Parathyroid adenoma (tissue), 2 donors: Measurements from ENCODE around the gene LSM3.

ENCODE experiments used
- H2AFZ ChIP-seq: fragments of 300-600 bp; sonication (generic); one replicate; pipeline ENCODE4 v1.7.0; 2017; ENCODE audit warnings: antibody characterized with exemption, mild to moderate bottlenecking
- H3K27ac ChIP-seq: fragments of 300-600 bp; sonication (generic); one replicate; pipeline ENCODE4 v1.7.0; 2017
- H3K27me3 ChIP-seq: fragments of 300-600 bp; sonication (generic); one replicate; pipeline ENCODE4 v1.7.0; 2017; ENCODE audit warnings: low read length; ENCODE audit not compliant: control insufficient read depth, insufficient read depth
- H3K36me3 ChIP-seq: fragments of 300-600 bp; sonication (generic); one replicate; pipeline ENCODE4 v1.7.0; 2017; ENCODE audit warnings: low read length; ENCODE audit not compliant: control insufficient read depth, insufficient read depth
- H3K4me1 ChIP-seq: fragments of 300-600 bp; sonication (generic); one replicate; pipeline ENCODE4 v1.7.0; 2017; ENCODE audit warnings: control low read depth
- H3K4me2 ChIP-seq: fragments of 300-600 bp; sonication (generic); one replicate; pipeline ENCODE4 v1.7.0; 2017; ENCODE audit warnings: low read length
- H3K4me3 ChIP-seq: fragments of 300-600 bp; sonication (generic); one replicate; pipeline ENCODE4 v1.7.0; 2017; ENCODE audit warnings: low read depth, low read length
- H3K79me2 ChIP-seq: fragments of 300-600 bp; sonication (generic); one replicate; pipeline ENCODE4 v1.7.0; 2017; ENCODE audit warnings: control low read depth
- H3K9ac ChIP-seq: fragments of 300-600 bp; sonication (generic); one replicate; pipeline ENCODE4 v1.7.0; 2017; ENCODE audit warnings: mild to moderate bottlenecking
- H3K9me3 ChIP-seq: fragments of 300-600 bp; sonication (generic); one replicate; pipeline ENCODE4 v1.7.0; 2017; ENCODE audit warnings: low read length; ENCODE audit not compliant: control insufficient read depth
- CTCF ChIP-seq: fragments of 300-600 bp; sonication (generic); IDR thresholded peaks from one replicate; pipeline ENCODE4 v1.7.0; 2017; ENCODE audit warnings: antibody characterized with exemption, mild to moderate bottlenecking
- donor health status: primary hyperparathyroidism.

The LSM3 gene

GRCh38 chr3:14218355-14218754, 39.7 kb downstream of the LSM3 start:
- Histone ChIP-seq H3K9ac (no peak overlapping the region), H3K9me3 (no peaks in the 10 kb centered on the region), H3K4me1 (no peaks in the 10 kb centered on the region), H3K4me2 (no peak overlapping the region), H3K4me3 (no peak overlapping the region), H3K36me3 (no peaks in the 10 kb centered on the region), H3K27me3 (no peaks in the 10 kb centered on the region), H3K79me2 (no peaks in the 10 kb centered on the region), H2AFZ (no peak overlapping the region), H3K27ac (no peak overlapping the region)
- no peak for TF ChIP-seq CTCF

- Histone ChIP-seq H3K36me3 (no peaks in the 10 kb centered on the region), H3K9ac (no peak overlapping the region), H3K79me2 (no peaks in the 10 kb centered on the region), H3K27ac (no peak overlapping the region), H3K27me3 (no peaks in the 10 kb centered on the region), H3K4me2 (no peak overlapping the region), H3K9me3 (no peaks in the 10 kb centered on the region), H2AFZ (no peak overlapping the region), H3K4me1 (no peaks in the 10 kb centered on the region), H3K4me3 (no peak overlapping the region)
- no peak for TF ChIP-seq CTCF
Measured at GRCh38 chr3:14220933-14221332, 42.3 kb downstream of the LSM3 start.

GRCh38 chr3:14221902-14222301, 43.3 kb downstream of the LSM3 start:
- TF ChIP-seq CTCF = no peak
- Histone ChIP-seq H3K9me3 (no peaks in the 10 kb centered on the region), H3K27ac (no peak overlapping the region), H3K4me2 (no peak overlapping the region), H3K27me3 (no peaks in the 10 kb centered on the region), H3K79me2 (no peaks in the 10 kb centered on the region), H3K4me1 (no peaks in the 10 kb centered on the region), H2AFZ (no peak overlapping the region), H3K9ac (no peak overlapping the region), H3K36me3 (no peaks in the 10 kb centered on the region), H3K4me3 (no peak overlapping the region)

GRCh38 chr3:14222457-14222856, 43.8 kb downstream of the LSM3 start:
- Histone ChIP-seq H3K4me3 (no peak overlapping the region), H3K4me1 (no peaks in the 10 kb centered on the region), H3K27me3 (no peaks in the 10 kb centered on the region), H3K27ac (no peak overlapping the region), H3K9me3 (no peaks in the 10 kb centered on the region), H3K4me2 (no peak overlapping the region), H3K9ac (no peak overlapping the region), H3K79me2 (no peaks in the 10 kb centered on the region), H2AFZ (no peak overlapping the region), H3K36me3 (no peaks in the 10 kb centered on the region)
- TF ChIP-seq CTCF = no peak

- Histone ChIP-seq H3K4me3 (no peak overlapping the region), H3K4me2 (no peak overlapping the region), H2AFZ (no peak overlapping the region), H3K9me3 (no peaks in the 10 kb centered on the region), H3K27me3 (no peaks in the 10 kb centered on the region), H3K9ac (no peak overlapping the region), H3K27ac (no peak overlapping the region), H3K79me2 (no peaks in the 10 kb centered on the region), H3K36me3 (no peaks in the 10 kb centered on the region), H3K4me1 (no peaks in the 10 kb centered on the region)
- TF ChIP-seq CTCF = no peak
Measured at GRCh38 chr3:14222900-14223594, 44.4 kb downstream of the LSM3 start.
